Measurements from ENCODE around the gene ITGA2B.

ITGA2B gene

DNA sequence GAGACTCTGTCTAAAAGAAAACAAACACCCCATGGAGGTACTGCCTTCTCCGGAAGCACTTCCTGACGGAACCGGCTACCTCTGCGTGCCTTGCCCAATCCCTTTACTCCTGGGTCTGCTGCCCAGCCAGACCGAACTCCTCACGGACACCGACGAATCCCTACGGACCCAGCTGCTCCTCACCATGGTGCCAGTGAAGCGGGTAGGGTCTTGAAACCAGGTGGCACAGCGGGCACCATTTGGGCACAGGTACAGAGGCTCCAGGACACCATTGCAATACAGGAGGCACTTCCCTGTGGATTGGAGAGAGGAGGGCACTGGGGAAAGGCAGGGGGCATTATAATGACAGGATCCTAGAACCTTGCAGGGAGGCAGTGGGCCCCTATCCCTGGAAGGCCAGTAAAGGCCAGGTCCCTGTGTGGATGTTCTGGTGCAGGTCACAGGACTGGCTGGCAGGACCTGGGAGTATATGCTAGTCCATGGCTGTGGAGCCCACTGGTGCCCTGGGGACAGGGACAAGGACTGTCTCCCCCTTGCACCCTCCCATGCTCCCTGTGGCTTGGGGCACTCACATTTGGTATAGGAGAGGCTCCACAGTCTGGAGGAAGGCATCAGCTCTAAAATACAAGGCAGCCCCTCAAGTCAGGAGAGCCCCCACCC, 67.1 kb downstream of the ITGA2B start:
- no peak for TF ChIP-seq TAF1 (IDR thresholded peaks at IDR 0.05; ENCODE audit: borderline replicate concordance, low read depth, low read length)
- TF ChIP-seq POLR2A (IDR thresholded peaks at IDR 0.05; ENCODE audit: low read depth, low read length) = no peak
- no peak for TF ChIP-seq POLR2AphosphoS5 (IDR thresholded peaks at IDR 0.05; ENCODE audit: low read depth, low read length)
- DNase-seq (ENCODE audit: insufficient read length) (no peak), FAIRE-seq (no peak)
